K562 (cell line): Measurements from ENCODE around the gene GPR135. TPM values are rescaled to one million over a fixed set of nuclear protein-coding genes. Genes with fewer than 3 reads are reported as not detected.

ENCODE experiments used
- ARID3B ChIP-seq: fragments of 250-450 bp; sonication (Bioruptor Pico); IDR thresholded peaks from 2 replicates; pipeline ENCODE4 v1.4.0; 2020; ENCODE audit warnings: borderline replicate concordance
- CBX2 ChIP-seq: fragments of 200-600 bp; sonication (generic); IDR thresholded peaks from one replicate; pipeline ENCODE4 v1.6.1; 2012; ENCODE audit warnings: mild to moderate bottlenecking, low read length, inconsistent platforms; ENCODE audit not compliant: insufficient read depth, poor library complexity, severe bottlenecking
- CHD4 ChIP-seq: fragments of 200-600 bp; sonication (generic); IDR thresholded peaks from 3 replicates; pipeline ENCODE4 v1.6.1; 2012; ENCODE audit warnings: low read depth, mild to moderate bottlenecking, mixed read lengths, low read length, inconsistent platforms; ENCODE audit not compliant: insufficient read depth, insufficient replicate concordance, poor library complexity, severe bottlenecking
- CXXC5 ChIP-seq: fragments of 250-450 bp; sonication (Bioruptor Pico); IDR thresholded peaks from 2 replicates; pipeline ENCODE4 v1.8.0; 2022; ENCODE audit warnings: inconsistent platforms, mild to moderate bottlenecking, moderate library complexity
- DACH1 ChIP-seq: fragments of 450-650 bp; IDR thresholded peaks from 2 replicates; pipeline ENCODE4 v1.6.1; 2018; ENCODE audit not compliant: partially characterized antibody
- E2F3 ChIP-seq: fragments of 250-450 bp; sonication (Bioruptor Pico); IDR thresholded peaks from 2 replicates; pipeline ENCODE4 v1.4.0; 2020; ENCODE audit warnings: mild to moderate bottlenecking
- NCOR1 ChIP-seq: fragments of 450-650 bp; IDR thresholded peaks from 2 replicates; pipeline ENCODE4 v1.6.1; 2016; ENCODE audit warnings: mild to moderate bottlenecking, moderate library complexity
- NFXL1 ChIP-seq: fragments of 450-650 bp; formaldehyde crosslinking; IDR thresholded peaks from 2 replicates; pipeline ENCODE4 v1.4.0; 2021; ENCODE audit warnings: mild to moderate bottlenecking
- NR2C1 ChIP-seq, 2 experiments: fragments of 450-650 bp; IDR thresholded peaks; 2 replicates each; pipeline ENCODE4 v1.6.1; 2017; ENCODE audit warnings: mild to moderate bottlenecking in 2 of 2, antibody characterized with exemption in 1 of 2, inconsistent platforms in 1 of 2, missing compliant biosample characterization in 1 of 2, missing genetic modification characterization in 1 of 2
- PYGO2 ChIP-seq: fragments of 450-650 bp; IDR thresholded peaks from 2 replicates; pipeline ENCODE4 v1.6.1; 2016; ENCODE audit warnings: mild to moderate bottlenecking, missing genetic modification characterization, moderate library complexity, missing compliant biosample characterization
- RBM15 ChIP-seq: fragments of 200-400 bp; formaldehyde crosslinking; IDR thresholded peaks from 2 replicates; pipeline ENCODE4 v1.6.1; 2018; ENCODE audit warnings: mild to moderate bottlenecking, low read length, moderate library complexity; ENCODE audit not compliant: insufficient read depth
- SMARCC2 ChIP-seq: fragments of 450-650 bp; IDR thresholded peaks from 2 replicates; pipeline ENCODE4 v1.6.1; 2017; ENCODE audit warnings: antibody characterized with exemption, moderate library complexity, mild to moderate bottlenecking, low read depth
- SPI1 ChIP-seq: IDR thresholded peaks from 2 replicates; pipeline ENCODE4 v1.6.1; 2011; ENCODE audit warnings: low read depth, low read length, control low read depth, borderline replicate concordance
- VEZF1 ChIP-seq: fragments of 200-800 bp; sonication (Bioruptor generic); IDR thresholded peaks from 2 replicates; pipeline ENCODE4 v1.6.1; 2017; ENCODE audit warnings: missing genetic modification characterization, missing compliant biosample characterization
- ZKSCAN1 ChIP-seq: fragments of 150-350 bp; IDR thresholded peaks from 2 replicates; pipeline ENCODE4 v1.6.1; 2016; ENCODE audit warnings: low read depth, low read length
- ZNF175 ChIP-seq: fragments of 200-800 bp; sonication (Bioruptor generic); IDR thresholded peaks from 2 replicates; pipeline ENCODE4 v1.6.1; 2016; ENCODE audit warnings: low read depth, mild to moderate bottlenecking, missing genetic modification characterization, missing compliant biosample characterization
- ZNF232 ChIP-seq: sonication (generic); formaldehyde crosslinking; IDR thresholded peaks from 2 replicates; pipeline ENCODE4 v1.8.0; 2022; ENCODE audit warnings: mild to moderate bottlenecking, missing genetic modification reagents
- ZNF41 ChIP-seq: fragments of 250-450 bp; sonication (Bioruptor Pico); conservative IDR thresholded peaks from 2 replicates; pipeline ENCODE4 v1.4.0; 2020; ENCODE audit warnings: mild to moderate bottlenecking
- ZNF717 ChIP-seq: fragments of 250-450 bp; sonication (Bioruptor Pico); IDR thresholded peaks from 2 replicates; pipeline ENCODE4 v1.5.0; 2021
- ZSCAN32 ChIP-seq: fragments of 450-650 bp; formaldehyde crosslinking; IDR thresholded peaks from 2 replicates; pipeline ENCODE4 v1.4.0; 2020; ENCODE audit warnings: mild to moderate bottlenecking, moderate library complexity
- polyA plus RNA-seq, 8 experiments: library from polyadenylated mRNA; depleted of rRNA in 4 of 8; stranded (reverse) in 5 of 8; unstranded in 3 of 8; fragments of >200 nt; fragmentation: Nextera tagmentation in 2 of 8; fragmentation: Illumina TruSeq in 1 of 8; extraction: Ambion mirVana in 2 of 8; extraction: Trizol in 1 of 8; gene quantifications; 2 replicates each; pipeline versions ENCODE4 v1.2.1 to v1.2.3, GENCODE V29; 2011 to 2014; ENCODE audit warnings: inconsistent platforms in 1 of 8, missing spikeins in 1 of 8
- total RNA-seq, 7 experiments: library from RNA; depleted of rRNA in 6 of 7; stranded (reverse); fragments of >200 nt in 6 of 7; fragmentation: Illumina TruSeq in 2 of 7; extraction: Trizol in 2 of 7; gene quantifications; 2 replicates each; pipeline versions ENCODE4 v1.2.1 to v1.2.3, GENCODE V29; 2011 to 2021; ENCODE audit warnings: low replicate concordance in 1 of 7
- TF ChIP-seq, protein P1 (sequence below): fragments of 450-650 bp; formaldehyde crosslinking; IDR thresholded peaks from 2 replicates; pipeline ENCODE4 v1.4.0; 2020; ENCODE audit warnings: mild to moderate bottlenecking, mixed read lengths

The GPR135 gene
- total and polyA plus RNA-seq, 9 of the 15 experiments (the other 6 are each of a cell fraction or from before 2014, with no cell fraction given) = 0.06 to 1.6 (median 1.0) TPM

GRCh38 chr14:59483819-59484638 lies 18.8 kb upstream of the GPR135 start, which contains the start of the genes JKAMP and L3HYPDH (continued):
- TF ChIP-seq CHD4 (no peak), E2F3 (CRISPR knock-in tag) (0 out of 2 replicates have a peak, but pooled peaks have one; percentile 12), ZSCAN32 (CRISPR knock-in tag) (no peak), ZNF717 (CRISPR knock-in tag) (no peak), NFXL1 (CRISPR knock-in tag) (no peak), VEZF1 (CRISPR knock-in tag) (no peak; the same call in 1 of the 2 replicates), ARID3B (CRISPR knock-in tag) (no peak), ZNF175 (CRISPR knock-in tag) (no peak), SMARCC2 (no peak), PYGO2 (tag) (no peak), RBM15 (no peak), CBX2 (no peak), NR2C1 (IDR thresholded peaks at IDR 0.05) (no peak), NR2C1 (tag; IDR thresholded peaks at IDR 0.05) (no peak), DACH1 (no peak), SPI1 (peak; percentile 64; the same call in 1 of the 2 replicates), ZNF41 (CRISPR knock-in tag) (no peak), NCOR1 (no peak), CXXC5 (peak; percentile 73), ZNF232 (CRISPR knock-in tag) (0 out of 2 replicates have a peak, but pooled peaks have one; percentile 85), ZKSCAN1 (no peak)
- TF ChIP-seq, protein P1, sequence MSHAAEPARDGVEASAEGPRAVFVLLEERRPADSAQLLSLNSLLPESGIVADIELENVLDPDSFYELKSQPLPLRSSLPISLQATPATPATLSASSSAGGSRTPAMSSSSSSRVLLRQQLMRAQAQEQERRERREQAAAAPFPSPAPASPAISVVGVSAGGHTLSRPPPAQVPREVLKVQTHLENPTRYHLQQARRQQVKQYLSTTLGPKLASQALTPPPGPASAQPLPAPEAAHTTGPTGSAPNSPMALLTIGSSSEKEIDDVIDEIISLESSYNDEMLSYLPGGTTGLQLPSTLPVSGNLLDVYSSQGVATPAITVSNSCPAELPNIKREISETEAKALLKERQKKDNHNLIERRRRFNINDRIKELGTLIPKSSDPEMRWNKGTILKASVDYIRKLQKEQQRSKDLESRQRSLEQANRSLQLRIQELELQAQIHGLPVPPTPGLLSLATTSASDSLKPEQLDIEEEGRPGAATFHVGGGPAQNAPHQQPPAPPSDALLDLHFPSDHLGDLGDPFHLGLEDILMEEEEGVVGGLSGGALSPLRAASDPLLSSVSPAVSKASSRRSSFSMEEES = no peak
